Transverse colon (tissue), 4 donors: ENCODE measurements around the gene ARHGEF4. TPM values are rescaled to one million over a fixed set of nuclear protein-coding genes. Genes with fewer than 3 reads are reported as not detected.

ENCODE experiments used
- DNase-seq: peaks from one replicate; pipeline ENCODE4 v3.0.0-alpha.2; 2019
- H3K27ac ChIP-seq, 4 donors: fragments of 200-600 bp; sonication (generic); 2 replicates each; pipeline ENCODE4 v1.5.1; 2016 to 2018; ENCODE audit warnings: inconsistent platforms in 4 of 4
- H3K27me3 ChIP-seq: fragments of 200-600 bp; sonication (generic); 2 replicates; pipeline ENCODE4 v1.5.1; 2017; ENCODE audit warnings: inconsistent platforms
- H3K36me3 ChIP-seq, 4 donors: fragments of 200-600 bp; sonication (generic); 2 replicates each; pipeline ENCODE4 v1.5.1; 2017 to 2019; ENCODE audit warnings: inconsistent platforms in 4 of 4
- H3K4me1 ChIP-seq, 4 donors: fragments of 200-600 bp; sonication (generic); 2 replicates each; pipeline ENCODE4 v1.5.1; 2017 to 2020; ENCODE audit warnings: inconsistent platforms in 4 of 4
- H3K4me3 ChIP-seq, 4 donors: fragments of 200-600 bp; sonication (generic); 1 replicate in 1 of 4; 2 replicates in 3 of 4; pipeline versions ENCODE4 v1.5.1 to v1.6.1; 2017 to 2019; ENCODE audit warnings: inconsistent platforms in 4 of 4
- H3K9me3 ChIP-seq, 2 donors: fragments of 200-600 bp; sonication (generic); 2 replicates each; pipeline ENCODE4 v1.5.1; 2017 to 2019; ENCODE audit warnings: inconsistent platforms in 2 of 2
- EP300 ChIP-seq: sonication (generic); formaldehyde crosslinking; IDR thresholded peaks from one replicate; pipeline ENCODE4 v1.6.1; 2017; ENCODE audit warnings: antibody characterized with exemption, low read depth
- POLR2A ChIP-seq: fragments of 450-650 bp; IDR thresholded peaks from one replicate; pipeline ENCODE4 v1.6.1; 2016; ENCODE audit warnings: antibody characterized with exemption, mild to moderate bottlenecking, moderate library complexity
- POLR2AphosphoS5 ChIP-seq, 3 donors: sonication (generic); formaldehyde crosslinking; IDR thresholded peaks; one replicate each; pipeline ENCODE4 v1.6.1; 2016; ENCODE audit warnings: antibody characterized with exemption in 3 of 3
- WGBS, 2 donors: methylation state at CpG; one replicate each; pipeline ENCODE4 v1.1.5; 2018; ENCODE audit warnings: low coverage in 1 of 2; 5-methylcytosine and 5-hydroxymethylcytosine counted together
- in situ Hi-C, 4 donors: fragments of 200-750 bp; cut with MboI; loops; one replicate each; pipeline versions ENCODE4 v1.15.0 to v1.15.1; 2017; ENCODE audit warnings: low sequenced_read_pairs in 3 of 4, low pct_ligation_motif_present in 1 of 4, low pct_unique_long_range_greater_than_20kb in 1 of 4
- intact Hi-C: fragments of 100-400 bp; cut with DNase I; formaldehyde crosslinking; loops from one replicate; pipeline ENCODE4 v1.15.1; 2023; ENCODE audit warnings: low total_unique reads
- total RNA-seq, 4 donors: library from RNA; depleted of rRNA; stranded (reverse); fragments of >200 nt; gene quantifications; one replicate each; pipeline ENCODE4 v1.1.0, GENCODE V29; 2016
- TF ChIP-seq, protein P1 (sequence below), 5 experiments: fragments of 200-600 bp in 3 of 5; fragments of 450-650 bp in 2 of 5; sonication (generic) in 3 of 5; IDR thresholded peaks; 1 replicate in 2 of 5; 2 replicates in 3 of 5; pipeline ENCODE4 v1.5.1; 2016 to 2017; ENCODE audit warnings: antibody characterized with exemption in 5 of 5, inconsistent platforms in 3 of 5, mild to moderate bottlenecking in 2 of 5, moderate library complexity in 1 of 5

Gene ARHGEF4
- total RNA-seq, 4 donors from 2014 or later = 1.2 to 16.8 (median 1.7) TPM

DNA sequence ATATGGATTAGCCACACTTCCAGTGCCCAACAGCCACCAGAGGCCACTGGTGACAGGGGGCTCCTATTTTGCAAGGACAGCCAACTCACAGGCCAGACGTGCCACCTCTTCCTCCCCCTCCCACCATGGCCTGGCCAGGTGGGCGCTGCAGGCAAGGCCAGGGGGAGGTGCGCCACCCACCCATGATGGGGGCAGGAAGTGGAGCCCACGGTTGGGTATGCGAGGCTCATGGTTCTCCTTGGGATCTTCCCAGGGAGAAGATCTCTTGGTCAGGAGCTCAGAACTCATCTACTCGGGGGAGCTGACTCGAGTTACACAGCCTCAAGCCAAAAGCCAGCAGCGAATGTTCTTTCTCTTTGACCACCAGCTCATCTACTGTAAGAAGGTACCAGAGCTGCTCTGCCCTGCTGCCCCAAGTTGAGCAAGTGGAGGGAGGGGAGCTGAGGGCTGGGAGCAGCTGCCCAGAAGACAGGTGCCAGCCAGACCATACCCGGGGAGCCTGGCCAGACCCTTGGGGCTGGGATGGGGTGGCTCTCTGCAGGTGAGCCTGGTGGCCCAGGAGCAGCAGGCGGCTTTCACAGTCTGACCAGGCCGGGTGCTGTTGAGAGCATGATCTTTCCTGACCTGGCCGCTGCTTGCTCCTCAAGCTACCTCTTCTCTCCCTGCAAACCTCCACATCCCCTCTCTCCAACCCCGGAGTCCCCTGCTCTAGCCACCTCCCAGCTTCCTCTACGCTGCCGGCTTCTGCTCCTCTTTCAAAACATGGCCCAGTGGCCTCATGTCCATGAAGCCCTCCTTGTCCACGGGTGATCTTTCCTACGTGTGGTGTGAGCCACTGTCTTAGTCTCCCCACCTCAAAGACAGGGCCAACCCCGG lies 206.7 kb downstream of the ARHGEF4 start:
- no peak overlapping the region for H3K4me3 ChIP-seq
- no peaks in the 10 kb centered on the region for H3K36me3 ChIP-seq
- TF ChIP-seq POLR2A (no peak), EP300 (no peak), POLR2AphosphoS5 (IDR thresholded peaks at IDR 0.05) (no peak)
- TF ChIP-seq, protein P1, sequence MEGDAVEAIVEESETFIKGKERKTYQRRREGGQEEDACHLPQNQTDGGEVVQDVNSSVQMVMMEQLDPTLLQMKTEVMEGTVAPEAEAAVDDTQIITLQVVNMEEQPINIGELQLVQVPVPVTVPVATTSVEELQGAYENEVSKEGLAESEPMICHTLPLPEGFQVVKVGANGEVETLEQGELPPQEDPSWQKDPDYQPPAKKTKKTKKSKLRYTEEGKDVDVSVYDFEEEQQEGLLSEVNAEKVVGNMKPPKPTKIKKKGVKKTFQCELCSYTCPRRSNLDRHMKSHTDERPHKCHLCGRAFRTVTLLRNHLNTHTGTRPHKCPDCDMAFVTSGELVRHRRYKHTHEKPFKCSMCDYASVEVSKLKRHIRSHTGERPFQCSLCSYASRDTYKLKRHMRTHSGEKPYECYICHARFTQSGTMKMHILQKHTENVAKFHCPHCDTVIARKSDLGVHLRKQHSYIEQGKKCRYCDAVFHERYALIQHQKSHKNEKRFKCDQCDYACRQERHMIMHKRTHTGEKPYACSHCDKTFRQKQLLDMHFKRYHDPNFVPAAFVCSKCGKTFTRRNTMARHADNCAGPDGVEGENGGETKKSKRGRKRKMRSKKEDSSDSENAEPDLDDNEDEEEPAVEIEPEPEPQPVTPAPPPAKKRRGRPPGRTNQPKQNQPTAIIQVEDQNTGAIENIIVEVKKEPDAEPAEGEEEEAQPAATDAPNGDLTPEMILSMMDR (IDR thresholded peaks at IDR 0.05) = no peak
- peaks cover 0 to 10% (median 2%) of the 10 kb centered on the region in 4 donors for H3K4me1 ChIP-seq
- 90 to 93% methylated on average over 3 to 18 of the region's 18 CpGs for WGBS, 2 donors
- in situ Hi-C loops = no loop called here
- no peaks in the 10 kb centered on the region for H3K9me3 ChIP-seq
- DNase-seq = no peak
- intact Hi-C loops = no loop called here
- peaks cover 18% of the 10 kb centered on the region for H3K27me3 ChIP-seq
- H3K27ac ChIP-seq = no peak overlapping the region

DNA sequence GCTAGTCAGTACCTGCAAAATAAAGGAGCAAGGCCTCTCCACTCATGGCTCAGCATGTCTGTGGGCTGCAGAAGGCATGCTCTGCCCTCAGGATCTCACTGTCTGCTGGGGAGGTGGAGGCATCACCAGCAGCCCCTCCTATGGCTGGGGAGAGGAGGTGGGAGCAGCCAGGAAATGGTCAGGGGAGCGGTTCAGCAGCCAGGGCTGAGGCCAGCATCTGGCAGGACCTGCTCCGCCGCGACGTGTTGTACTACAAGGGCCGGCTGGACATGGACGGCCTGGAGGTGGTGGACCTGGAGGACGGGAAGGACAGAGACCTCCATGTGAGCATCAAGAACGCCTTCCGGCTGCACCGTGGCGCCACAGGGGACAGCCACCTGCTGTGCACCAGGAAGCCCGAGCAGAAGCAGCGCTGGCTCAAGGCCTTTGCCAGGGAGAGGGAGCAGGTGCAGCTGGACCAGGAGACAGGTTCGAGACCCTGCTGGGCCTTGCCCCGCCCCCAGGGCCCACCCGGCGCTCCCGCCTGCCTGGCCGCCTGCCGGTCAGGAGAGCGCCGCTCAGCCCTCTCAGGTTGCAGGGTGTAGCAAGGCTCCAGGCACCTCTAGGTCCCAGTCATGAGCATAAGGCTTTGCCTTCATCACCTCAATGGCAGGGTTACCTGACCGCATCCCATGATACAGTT lies 207.5 kb downstream of the ARHGEF4 start:
- in situ Hi-C loops = no loop called here

DNA sequence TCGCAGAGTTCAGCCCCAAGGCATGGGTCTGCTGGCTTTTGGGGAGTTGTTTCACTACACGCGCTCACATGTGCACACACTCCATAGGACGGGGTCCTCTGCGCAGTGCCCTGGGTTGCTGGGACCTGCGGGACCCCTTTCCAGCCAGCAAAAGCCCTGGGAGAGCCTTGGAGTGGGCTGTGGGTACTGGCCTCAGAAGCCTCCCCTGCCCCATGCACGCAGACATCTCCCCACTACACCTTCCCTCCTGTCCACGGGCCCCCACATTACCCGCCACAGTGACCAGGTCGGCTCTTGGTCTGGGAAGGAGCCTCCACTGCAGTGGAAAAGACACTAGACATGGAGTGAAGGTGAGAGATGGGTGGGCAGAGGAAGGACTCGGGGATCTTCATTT lies 208.0 kb downstream of the ARHGEF4 start:
- TF ChIP-seq, protein P1 (IDR thresholded peaks at IDR 0.05) = no peak
- TF ChIP-seq POLR2AphosphoS5 (IDR thresholded peaks at IDR 0.05) (no peak), EP300 (no peak), POLR2A (no peak)
- Histone ChIP-seq H3K4me1 (peaks cover 0 to 7% (median 2%) of the 10 kb centered on the region in 4 donors), H3K4me3 (no peak overlapping the region), H3K27me3 (peaks cover 8% of the 10 kb centered on the region), H3K9me3 (no peaks in the 10 kb centered on the region), H3K27ac (no peak overlapping the region), H3K36me3 (peaks cover 0 to 8% (median 3%) of the 10 kb centered on the region in 4 donors)
- in situ Hi-C loops (no loop called here), intact Hi-C loops (no loop called here)
- no peak for DNase-seq
- WGBS, 2 donors = 97% methylated on average over 11 of the region's 11 CpGs; no CpG with 5 or more reads in 1 of the 2 donors

More for the DNA sequence above, 207.5 kb downstream of the ARHGEF4 start:
- intact Hi-C loops = no loop called here
- Histone ChIP-seq H3K27me3 (peaks cover 13% of the 10 kb centered on the region), H3K27ac (no peak overlapping the region), H3K4me3 (no peak overlapping the region), H3K4me1 (peaks cover 0 to 10% (median 2%) of the 10 kb centered on the region in 4 donors), H3K9me3 (no peaks in the 10 kb centered on the region), H3K36me3 (peaks cover 0 to 5% (median under 1%) of the 10 kb centered on the region in 4 donors)
- TF ChIP-seq EP300 = no peak
- TF ChIP-seq, protein P1 (IDR thresholded peaks at IDR 0.05) = no peak
- TF ChIP-seq POLR2AphosphoS5 (IDR thresholded peaks at IDR 0.05) = no peak
- no peak for TF ChIP-seq POLR2A
- 87% methylated on average over 18 of the region's 24 CpGs; no CpG with 5 or more reads in 1 of the 2 donors for whole genome bisulfite sequencing, 2 donors
- no peak for DNase-seq
